ENCODE results near the gene SH3YL1.

Gene SH3YL1

GRCh38 chr2:263774-264492 lies at the start of gene SH3YL1:
TSS of gene SH3YL1 (minus strand) at chr2:264032. CDS start at chr2:263984, 48 bp downstream.
- peak; percentile 60 for DNase-seq (ENCODE audit: low spot score)

- DNase-seq (ENCODE audit: low spot score): no peak
Measured at GRCh38 chr2:310994-311393, 47.2 kb upstream of the SH3YL1 start.

DNA sequence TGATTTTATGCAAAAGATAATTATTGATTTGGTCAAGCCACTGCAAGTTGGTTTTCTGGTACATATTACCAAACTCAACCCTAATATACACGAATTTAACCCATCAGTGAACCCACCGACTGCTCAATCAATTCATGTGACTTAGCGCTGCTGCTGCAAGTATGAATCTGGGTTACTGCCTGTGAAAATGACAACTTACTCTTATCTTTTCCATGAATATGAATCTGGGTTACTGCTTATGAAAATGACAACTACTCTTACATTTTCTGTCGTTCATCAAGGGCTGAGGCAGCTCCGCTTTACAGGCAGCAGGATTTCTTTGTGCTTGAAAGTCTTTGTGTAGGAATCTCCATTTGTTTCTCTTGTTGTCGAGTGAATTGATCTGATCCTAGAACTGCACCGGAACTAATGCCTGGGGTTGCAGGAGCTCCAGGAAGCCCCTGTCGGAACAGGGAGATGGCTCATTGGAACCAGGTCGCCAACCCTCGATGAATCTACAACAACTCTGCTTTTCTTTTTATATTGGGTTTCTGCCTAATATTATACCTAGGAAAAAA lies 46.2 kb upstream of the SH3YL1 start:
- no peak for DNase-seq (ENCODE audit: low spot score)

DNA sequence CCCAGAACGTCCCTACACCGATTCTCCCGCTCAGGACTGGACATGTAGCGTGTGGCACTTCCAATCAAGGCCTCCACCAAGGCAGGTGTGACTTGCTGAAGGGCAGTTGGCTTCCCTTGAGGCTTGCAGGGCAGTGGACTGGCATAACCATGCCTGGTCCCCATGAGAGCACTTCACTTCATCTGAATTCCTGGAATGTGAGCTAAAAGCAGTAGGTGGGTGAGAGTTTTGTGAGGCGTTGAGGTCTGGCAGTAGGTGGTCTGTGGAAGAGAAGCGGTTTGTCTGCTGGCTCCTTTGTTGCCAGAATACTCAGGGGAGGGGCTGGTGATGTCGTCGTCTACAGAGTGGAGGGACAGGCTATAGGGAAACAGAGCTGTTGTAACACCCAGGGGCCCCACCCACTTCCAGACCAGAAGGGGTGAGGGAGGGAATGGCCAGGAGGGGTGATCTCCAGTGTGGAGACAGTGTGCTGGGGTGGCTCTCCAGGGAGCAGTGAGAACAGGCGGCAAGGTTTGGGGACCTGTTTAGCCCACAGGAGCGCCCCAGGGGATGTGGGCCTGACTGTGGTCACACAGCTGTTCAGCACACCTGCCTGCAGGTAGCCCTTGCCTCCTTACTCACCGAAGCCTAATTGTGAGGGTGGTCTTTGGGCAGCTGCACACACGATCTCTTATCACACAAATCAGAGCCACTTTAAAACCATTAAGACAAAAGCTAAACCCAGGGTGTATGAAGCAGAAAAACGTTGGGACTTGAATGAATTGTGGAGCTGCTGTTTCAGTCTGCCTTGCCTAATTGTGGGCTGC lies 45.5 kb upstream of the SH3YL1 start:
- no peak for DNase-seq (ENCODE audit: low spot score)

DNA sequence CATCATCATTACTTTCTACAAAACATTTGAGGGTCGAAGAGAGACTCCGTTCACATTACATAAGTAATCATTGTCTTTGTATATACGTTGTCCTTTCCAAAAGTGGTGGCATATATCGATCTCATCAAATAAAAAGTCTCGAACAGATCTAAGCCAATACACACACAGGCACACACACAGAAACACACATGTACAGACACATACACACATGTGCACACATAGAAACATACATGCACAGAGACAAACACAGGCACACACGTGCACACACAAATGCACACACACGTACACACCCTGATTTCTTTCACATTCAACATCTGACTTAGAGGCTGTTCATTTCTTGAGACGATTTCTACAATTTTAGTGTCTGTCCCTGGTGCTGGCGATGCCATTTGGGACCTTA lies 41.5 kb upstream of the SH3YL1 start:
- DNase-seq (ENCODE audit: low spot score): no peak

DNA sequence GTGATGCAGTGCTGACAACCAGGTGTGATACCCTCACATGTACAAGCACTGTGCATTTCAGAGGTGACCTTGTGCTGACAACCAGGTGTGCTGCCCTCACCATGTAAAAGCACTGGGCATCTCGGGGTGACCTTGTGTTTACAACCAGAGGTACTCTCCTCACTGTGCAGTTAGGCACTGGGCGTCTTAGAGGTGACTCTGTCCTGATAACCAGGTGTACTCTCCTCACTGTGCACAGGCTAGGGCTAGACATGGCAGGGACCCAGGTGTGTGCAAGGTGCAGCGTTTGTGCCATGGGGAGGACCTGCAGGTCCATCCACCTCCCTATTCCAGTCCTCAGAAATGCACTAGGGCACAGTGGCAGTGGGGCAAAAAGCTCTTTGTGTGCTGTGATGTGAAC lies 32.5 kb upstream of the SH3YL1 start:
- no peak for DNase-seq (ENCODE audit: low spot score)

DNA sequence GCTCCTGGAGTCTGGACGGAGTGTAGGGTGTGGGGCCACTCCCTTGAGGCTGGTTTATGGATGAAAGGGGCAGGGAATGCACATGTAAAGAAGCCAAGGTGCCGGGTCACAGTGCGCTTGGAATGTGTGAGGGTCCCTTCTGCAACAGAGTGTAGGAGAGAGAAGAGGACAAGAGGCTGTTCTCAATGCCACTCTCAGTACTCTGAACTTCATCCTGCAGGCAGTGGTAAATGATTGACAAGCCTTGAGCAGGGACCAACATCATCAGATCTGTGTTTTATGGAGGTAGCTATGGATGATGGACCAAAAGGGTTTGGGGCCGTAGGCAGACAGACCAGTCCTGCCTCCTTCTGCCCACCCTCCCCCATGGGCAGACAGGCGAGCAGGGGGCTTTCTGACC lies 31.3 kb upstream of the SH3YL1 start:
- no peak for DNase-seq (ENCODE audit: low spot score)

GRCh38 chr2:290090-290722 lies 26.4 kb upstream of the SH3YL1 start:
- DNase-seq (ENCODE audit: low spot score): peak; percentile 70

- peak; percentile 38 for DNase-seq (ENCODE audit: low spot score)
Measured at GRCh38 chr2:289362-290089, 25.7 kb upstream of the SH3YL1 start.

DNA sequence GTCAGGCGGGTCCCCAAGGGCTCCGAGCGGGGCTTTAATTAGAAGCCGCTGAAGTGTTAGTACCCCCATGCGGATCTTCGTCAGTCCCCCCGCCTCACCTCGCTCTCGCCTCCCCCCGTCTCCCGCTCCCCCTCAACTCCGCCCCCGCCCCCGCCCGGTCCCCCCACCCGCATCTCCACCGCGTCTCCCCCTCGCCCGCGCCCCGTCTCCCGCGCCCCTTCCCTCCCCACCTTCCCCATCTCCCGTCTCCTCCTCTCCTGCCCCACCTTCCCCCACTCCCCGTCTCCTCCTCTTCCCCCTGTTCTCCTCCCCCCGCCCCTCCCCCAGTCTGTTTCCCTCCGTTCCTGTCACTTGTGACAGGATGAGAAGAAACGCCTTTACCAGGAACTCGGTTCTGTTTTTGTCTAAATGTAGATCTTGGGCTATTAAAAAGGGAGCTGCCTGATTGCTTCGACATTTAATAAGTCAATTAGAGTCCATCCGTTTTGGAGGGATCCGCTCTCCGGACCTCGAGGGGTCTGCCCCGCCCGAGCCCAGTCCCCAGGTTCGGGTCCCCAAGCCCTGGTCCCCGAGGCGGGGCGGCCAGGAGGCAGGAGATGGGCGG lies 25.0 kb upstream of the SH3YL1 start:
- DNase-seq (ENCODE audit: low spot score): no peak

DNA sequence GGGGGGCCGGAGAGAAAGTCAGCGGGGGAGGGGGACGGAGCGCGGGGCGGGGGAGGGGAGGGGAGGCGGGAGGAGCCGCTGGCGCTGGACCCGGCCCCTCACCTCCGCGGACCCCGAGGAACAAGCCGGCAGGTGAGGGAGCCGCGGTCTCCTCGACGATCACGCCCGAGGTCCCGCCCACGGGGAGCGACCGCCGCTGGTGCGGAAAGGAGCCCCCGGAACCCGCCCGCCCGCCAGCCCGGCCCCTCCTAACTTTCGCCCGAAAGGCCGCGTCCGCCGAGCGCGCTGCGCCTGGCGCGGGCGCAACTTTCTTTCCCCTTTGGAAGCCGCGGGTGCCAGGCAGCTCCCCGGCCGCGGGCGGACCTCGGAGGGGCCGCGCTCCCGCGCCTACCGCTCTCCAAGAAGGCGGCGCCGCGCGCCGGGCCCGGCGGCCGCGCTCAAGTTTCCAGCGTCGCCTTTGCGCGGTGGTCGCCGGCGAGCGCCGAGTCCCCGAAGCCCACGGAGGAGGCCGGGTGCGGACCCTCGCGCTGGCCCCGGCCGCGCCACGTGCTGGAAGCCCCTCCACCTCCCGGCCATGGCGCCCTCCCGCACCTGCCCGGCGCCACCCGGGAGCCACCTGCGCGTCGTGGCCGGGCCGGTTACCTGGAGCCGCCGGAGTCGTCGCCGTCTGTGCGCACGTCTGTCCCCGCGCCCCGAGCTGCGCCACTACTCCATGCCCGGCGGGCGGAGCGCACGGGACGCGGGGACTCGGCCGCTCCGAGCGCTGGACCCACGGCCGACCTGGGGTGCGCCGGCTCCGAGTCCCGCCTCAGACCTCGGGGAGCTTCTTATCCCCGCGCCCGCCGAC lies 24.3 kb upstream of the SH3YL1 start, which contains the start of gene ALKAL2:
ALKAL2 (minus strand) TSS at position 181 of the 847 bp plus-strand sequence. CDS start 256 bp downstream, outside the sequence.
- DNase-seq (ENCODE audit: low spot score): no peak

DNA sequence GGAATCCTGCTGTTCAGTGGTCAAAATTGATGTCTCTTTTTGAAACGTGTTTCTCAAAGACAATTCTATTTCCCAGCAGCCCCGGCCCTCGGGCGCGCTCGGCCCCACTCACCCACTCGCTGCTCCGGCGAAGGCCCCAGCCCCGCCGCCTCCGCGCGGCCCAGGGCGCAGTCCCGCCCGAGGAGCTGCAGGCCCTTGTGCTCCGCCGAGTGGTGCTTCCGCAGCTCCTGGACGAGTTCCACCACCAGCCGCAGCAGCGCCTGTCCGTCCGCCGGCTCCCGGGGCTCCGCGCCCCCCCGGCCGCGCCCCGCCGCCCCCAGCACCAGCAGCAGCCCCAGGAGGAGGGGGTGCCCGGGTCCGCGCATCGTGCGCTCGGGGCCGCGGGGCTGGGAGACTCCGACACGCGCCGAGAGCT lies 23.6 kb upstream of the SH3YL1 start:
- DNase-seq (ENCODE audit: low spot score): no peak

DNA sequence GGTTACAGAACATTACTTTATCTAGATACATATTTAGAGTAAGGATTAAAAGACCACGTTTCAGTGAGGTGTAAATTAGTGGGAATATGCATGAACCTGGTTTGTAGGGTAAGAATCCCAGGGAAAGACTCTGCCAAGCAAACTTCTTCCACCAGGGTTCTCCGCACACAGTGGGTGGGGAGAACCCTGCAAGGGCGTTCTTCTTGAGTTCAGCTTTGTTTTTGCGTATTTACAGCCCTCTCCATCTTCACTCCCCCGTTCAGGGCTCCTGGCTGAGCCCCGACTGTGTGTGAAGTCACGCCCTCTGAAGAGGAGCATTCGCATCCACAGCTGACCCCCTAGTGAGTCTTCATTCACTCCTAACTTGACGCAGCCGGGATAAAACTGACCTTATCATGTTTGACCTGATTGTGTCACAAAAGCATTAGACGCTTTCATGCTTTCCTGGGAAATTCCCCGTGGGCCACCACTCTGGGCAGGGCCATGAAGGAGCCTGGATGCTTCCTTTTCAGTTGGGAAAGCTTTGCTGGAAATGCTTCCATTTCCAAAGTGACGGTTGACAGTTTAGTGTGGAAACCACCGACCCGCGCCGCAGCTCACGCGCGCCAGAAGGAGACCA lies 23.1 kb upstream of the SH3YL1 start:
- DNase-seq (ENCODE audit: low spot score): no peak

DNA sequence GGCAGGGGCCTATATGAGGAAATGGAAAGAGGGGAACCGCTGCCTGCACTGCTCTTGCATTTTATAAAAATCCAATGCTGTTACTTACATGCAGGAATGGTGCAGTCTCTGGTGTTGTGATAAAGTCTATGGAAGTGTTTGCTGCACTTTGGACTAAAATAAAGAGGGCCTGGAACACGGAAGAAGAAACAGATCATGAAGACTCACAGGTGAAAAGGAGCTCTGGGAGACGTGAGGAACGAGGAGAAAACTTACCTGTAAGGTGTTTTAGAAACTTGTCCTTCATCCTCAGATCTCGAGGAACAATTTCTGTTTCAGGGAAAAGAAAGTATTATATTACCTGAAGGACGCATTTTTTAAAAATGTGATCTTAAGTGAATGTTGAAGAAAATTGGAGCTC lies 22.2 kb upstream of the SH3YL1 start:
- DNase-seq (ENCODE audit: low spot score): no peak

- DNase-seq (ENCODE audit: low spot score): no peak
Measured at GRCh38 chr2:285531-285930, 21.7 kb upstream of the SH3YL1 start.

GRCh38 chr2:284896-285492 lies 21.2 kb upstream of the SH3YL1 start:
- DNase-seq (ENCODE audit: low spot score): no peak

GRCh38 chr2:283996-284794 lies 20.4 kb upstream of the SH3YL1 start:
- no peak for DNase-seq (ENCODE audit: low spot score)

DNA sequence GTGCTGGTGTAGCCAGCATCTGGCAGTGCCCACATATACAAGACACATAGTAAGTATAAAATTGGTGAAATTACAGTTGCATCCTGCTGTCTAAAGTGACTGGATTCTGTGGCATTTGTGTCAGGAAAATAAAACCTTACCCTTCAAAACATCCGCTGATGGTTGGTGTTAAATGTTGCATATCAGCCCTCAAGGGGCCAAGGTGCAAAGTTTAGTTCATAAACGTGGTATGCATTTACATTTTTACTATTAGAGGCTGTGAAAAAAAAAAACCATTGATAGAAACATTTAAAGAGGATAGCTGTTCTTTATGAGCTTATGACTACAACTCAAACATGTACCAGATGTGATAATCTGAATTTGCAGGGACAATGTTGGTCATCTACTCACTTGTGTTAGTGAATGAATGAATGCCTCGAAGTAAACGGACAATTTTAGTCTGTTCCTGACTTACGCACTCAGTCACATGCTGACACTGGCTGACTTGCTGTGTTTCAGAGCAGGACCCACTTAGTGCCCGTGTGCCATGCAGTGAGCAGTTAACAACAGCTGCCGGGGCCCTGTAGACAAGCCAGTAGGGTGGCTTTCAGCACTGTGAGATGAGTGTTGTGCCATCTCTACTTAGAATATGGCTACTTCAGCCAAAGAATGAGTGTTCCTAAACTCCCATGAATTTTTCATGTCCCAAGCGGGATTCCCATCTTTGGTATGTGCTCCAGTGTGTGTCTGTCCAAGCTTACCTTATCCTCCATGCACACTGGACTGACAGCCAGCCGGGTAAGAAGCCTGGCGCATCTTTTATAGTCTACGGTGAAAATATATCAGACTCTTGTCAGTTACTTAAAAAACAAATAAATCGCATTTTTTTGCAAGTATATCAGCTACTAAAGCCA lies 18.8 kb upstream of the SH3YL1 start:
- no peak for DNase-seq (ENCODE audit: low spot score)

Measured in SW480 (cell line).